Liver (tissue), 3 donors: Measurements from ENCODE around the gene PDGFD.

Experiments used
- CTCF ChIP-seq: fragments of 150-350 bp; IDR thresholded peaks from 2 replicates; pipeline ENCODE4 v1.5.1; 2017; ENCODE audit warnings: improper control_type of control experiment, low read depth, low read length; ENCODE audit not compliant: missing input control
- GABPA ChIP-seq, 2 donors: IDR thresholded peaks in 1 of 2; conservative IDR thresholded peaks in 1 of 2; 2 replicates each; pipeline ENCODE4 v1.6.1; 2016; ENCODE audit warnings: antibody characterized with exemption in 2 of 2, mild to moderate bottlenecking in 1 of 2, moderate library complexity in 1 of 2
- NR2F2 ChIP-seq: IDR thresholded peaks from 2 replicates; pipeline ENCODE4 v1.6.1; 2016; ENCODE audit warnings: antibody characterized with exemption
- ZBTB33 ChIP-seq: IDR thresholded peaks from 2 replicates; pipeline ENCODE4 v1.6.1; 2016; ENCODE audit warnings: antibody characterized with exemption
- TF ChIP-seq, protein P1 (sequence below): IDR thresholded peaks from 2 replicates; pipeline ENCODE4 v1.6.1; 2016; ENCODE audit warnings: antibody characterized with exemption
- donor health status: healthy.
- donor health status: healthy.

GRCh38 chr11:103897160-103897936 is 266.6 kb downstream of the PDGFD start:
- TF ChIP-seq CTCF (no peak), NR2F2 (no peak), GABPA (IDR thresholded peaks at IDR 0.05 in 1 of 2, conservative IDR thresholded peaks at IDR 0.05 in 1 of 2) (no peak), ZBTB33 (no peak)
- TF ChIP-seq, protein P1, sequence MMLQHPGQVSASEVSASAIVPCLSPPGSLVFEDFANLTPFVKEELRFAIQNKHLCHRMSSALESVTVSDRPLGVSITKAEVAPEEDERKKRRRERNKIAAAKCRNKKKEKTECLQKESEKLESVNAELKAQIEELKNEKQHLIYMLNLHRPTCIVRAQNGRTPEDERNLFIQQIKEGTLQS = no peak
